GM19397 (cell line): ENCODE data around the gene DERL2.

Experiments used
- ATAC-seq: cut with Tn5 transposase; IDR thresholded peaks from one replicate; pipeline ENCODE4 v1.9.1; 2021; ENCODE audit warnings: mild to moderate bottlenecking, moderate library complexity; ENCODE audit not compliant: unreplicated experiment

The DERL2 gene

DNA sequence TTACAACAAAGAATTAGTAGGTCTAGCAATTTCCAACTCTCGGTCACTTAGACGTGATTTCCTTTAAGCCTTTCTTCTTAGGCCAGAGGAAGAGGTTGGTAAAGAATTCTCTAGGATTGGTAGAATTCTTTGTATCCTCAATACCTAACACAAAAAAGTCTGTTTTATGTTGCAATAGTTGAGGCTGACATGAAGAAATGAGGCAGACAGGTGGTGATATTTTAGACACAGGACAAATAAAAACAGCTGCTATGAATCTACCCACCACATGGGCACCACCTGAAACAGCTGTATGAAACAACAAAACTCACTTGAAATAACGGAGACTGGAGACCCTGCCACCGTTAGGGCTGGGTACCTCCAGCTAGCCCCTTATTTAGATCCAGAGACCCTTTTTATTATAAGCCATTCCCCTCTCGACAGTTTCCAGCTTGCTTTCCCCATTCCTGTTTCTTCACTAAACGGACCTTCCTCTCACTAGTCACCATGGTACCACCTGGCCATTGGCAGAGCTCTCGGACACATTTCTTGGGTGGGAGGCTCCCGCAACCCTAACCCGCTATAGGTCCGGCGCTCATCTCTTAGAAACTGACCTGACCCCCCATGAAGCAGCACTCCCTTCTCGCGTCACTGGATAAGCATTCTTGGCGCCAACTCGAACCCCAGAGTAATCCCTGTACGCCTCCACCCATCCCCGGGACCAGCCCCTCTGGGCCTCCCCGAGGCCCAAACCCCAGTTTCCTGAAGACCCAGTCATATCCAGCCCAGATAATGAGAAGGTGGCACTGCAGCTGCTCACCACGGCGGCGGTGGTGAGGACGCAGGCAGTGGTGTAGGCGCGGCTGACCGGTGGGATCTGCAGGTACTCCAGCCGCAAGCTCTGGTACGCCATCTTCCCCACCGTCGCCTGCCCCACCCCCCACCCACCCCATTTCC, at the start of gene DERL2:
Gene DERL2 (minus strand): TSS at position 909 of the 936 bp plus-strand sequence. CDS start 17 bp downstream, at position 892.
- peak; percentile 18 for ATAC-seq

DNA sequence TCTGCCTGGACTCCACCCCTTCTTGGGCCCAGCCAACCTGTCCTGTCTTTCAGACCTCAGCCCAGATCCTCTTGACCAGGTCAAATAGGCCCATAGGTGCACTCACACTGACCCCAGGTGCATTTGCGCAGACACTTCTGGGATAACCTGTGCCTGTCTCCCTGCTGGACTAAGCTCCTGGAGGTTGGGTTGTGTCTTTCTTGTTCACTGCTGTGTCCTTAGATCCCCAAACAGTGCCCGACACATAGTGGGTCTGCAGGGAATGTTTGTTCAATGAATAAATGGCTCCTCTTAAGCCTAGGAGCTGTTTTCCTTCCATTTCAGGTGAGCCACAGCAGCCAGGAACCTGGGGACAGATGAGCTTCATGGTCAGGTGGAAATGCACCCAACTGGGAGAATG, 49.5 kb upstream of the DERL2 start:
- no peak for ATAC-seq

DNA sequence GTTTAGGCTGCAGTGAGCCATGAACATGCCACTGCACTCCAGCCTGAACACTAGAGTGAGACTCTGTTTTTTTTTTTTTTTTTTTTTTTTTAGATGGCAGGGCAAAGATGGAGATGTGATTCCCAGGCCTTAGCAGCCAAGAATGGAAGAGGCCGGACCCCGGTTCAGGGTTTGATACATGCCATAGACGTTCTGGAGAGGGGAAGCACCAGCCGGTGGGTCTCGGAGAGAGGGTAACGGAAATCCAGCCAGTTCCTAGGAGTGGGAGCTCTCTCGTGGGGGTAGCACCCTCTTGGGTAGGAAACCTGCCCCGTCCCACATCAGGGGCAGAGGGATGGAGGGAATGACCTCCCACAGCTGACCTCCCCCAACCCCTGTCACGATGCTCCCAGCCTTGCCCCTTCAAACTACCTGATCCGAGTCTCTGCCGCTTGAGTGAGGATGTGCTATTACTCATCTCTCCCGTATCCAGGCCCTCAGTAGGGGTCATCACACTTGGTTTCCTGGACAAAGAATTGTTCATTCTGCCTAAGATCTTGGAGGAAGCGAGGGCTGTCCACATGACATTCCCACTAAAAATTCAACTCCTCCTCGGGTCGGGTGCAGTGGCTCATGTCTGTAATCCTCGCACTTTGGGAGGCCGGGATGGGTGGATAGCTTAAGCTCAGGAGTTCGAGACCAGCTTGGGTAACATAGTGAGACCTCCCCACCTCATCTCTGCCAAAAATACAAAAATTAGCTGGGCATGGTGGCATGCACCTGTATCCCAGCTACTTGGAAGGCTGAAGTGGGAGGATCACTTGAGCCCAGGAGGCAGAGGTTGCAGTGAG, 47.7 kb upstream of the DERL2 start:
- no peak for ATAC-seq

DNA sequence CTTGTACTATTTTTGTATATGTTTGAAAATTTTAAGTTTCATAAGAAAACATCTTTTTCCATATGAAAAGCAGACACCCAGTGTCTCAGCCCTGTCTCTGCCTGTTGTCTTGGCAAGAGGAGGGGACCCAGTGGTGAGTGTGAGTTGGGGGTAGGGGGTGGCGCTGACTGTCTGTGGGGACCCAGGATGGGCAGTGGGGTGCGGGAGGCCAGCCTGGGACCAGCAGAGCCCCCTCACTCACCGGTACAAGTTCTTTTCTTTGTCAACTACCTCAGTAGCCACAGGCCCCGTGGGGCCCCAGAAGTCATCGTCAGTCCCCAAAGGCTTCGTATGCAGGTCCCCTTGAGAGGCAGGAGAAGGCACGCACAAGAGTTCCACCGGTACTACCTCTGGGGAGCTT, 46.6 kb upstream of the DERL2 start:
- no peak for ATAC-seq

DNA sequence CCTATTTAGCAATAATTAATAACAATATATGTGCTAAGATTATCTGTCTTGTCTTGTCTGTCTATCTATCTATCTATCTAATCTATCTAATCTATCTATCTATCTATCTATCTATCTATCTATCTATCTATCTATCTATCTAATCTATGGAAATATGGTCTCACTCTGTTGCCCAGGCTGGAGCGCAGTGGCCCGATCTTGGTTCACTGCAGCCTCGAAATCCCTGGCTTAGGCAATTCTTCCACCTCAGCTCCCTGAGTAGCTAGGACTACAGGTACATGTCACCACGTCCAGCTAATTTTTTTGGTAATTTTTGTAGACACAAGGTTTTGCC, 45.1 kb upstream of the DERL2 start:
- no peak for ATAC-seq

DNA sequence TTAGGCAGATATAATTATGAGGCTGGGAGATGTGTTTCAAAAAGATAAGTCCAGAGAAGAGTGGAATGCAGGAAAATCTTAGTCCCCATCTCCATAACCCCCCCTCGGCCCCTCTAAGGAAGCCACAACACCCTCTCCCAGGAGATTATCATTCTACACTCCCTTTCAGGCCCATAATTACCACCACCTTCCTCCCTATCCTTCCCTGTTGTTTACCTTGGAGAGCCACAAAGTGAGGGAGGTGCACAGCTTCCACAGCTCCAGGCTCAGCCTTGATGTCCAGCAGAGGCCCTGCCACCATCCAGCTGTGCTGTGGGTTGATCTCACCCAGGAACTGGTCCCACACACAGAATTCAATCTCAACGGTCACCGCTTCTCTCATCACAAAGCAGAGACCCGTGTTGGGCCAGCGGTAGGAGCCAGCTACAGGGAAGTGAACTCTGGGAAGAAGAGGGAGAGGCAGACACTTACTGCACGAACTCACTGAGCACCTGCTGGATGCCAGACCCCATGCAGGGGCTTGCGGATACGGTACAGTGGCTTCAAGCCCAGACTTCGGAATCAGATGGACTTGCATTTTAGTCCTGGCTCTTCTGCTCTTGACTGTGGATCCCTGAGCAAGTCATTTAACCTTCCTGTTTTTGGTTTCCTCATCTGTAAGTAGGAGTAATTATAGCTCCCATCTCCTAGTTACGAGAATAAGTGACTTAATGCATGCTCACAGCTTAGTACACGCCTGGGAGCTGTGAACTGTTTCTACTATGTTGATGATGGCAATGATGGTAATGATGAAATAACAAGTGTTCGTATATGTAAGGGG, 44.5 kb upstream of the DERL2 start:
- no peak for ATAC-seq

DNA sequence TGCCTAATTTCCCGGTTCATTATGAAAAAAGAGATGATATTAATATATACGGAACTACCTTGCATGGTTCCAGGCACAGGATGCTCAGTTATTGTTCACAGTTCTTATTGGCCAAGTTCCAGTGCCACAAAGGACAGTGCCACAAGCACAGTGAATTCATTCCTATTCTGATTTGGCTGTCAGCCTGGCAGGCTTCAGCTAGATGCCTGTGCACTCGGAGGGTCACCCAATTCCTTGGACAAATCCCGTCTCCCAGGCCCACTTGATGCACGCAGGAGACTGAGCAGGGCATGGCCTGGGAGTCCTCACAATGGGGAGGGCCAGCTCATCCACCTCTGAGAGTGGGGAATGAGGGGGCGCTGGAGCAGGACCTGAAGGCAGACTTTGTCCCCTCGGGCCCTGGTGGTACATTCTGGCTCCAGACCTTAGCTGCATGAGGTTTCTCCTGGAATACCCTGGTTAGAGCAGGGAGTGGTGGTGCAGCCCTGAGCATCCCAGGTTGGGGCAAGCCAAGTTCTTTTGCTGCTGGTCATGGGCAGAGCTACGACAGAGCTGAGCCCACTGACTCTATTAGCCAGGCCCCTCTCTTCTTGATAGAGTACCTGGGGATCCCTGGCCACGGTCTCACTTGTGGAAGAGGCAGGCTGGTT, 41.7 kb upstream of the DERL2 start:
- ATAC-seq, result no peak

DNA sequence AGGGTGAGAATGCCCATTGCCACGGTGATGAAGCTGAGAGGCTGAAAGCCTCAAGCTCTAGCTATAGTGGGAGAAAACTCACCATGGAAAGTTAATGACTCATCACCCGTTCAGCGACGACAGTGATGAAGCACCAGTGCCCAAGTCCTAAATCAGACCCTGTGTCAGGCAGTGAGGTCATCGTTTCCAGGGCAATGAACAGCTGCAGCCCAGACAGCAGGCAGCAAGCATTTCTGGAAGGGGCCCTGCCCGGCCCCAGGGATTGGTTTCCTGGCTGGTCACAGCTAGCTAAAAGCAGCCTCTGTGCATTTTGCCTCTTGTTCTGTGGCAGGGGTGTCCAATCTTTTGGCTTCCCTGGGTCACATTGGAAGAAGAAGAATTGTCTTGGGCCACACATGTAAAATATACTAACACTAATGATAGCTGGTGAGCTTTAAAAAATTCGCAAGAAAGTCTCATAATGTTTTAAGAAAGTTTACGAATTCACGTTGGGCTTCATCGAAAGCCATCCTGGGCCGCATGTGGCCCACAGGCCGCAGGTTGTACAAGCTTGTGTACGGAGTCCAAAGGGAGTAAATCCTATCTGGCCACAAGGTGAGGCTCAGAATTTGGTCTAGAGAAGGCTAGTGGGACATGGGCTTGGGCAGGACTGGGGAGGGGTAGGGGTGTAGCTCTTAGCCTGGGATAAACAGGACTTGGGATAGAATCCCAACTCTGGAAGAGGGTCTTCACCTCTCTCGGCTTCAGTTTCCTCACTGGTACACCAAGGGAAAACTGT, 41.0 kb upstream of the DERL2 start:
- ATAC-seq, result no peak

DNA sequence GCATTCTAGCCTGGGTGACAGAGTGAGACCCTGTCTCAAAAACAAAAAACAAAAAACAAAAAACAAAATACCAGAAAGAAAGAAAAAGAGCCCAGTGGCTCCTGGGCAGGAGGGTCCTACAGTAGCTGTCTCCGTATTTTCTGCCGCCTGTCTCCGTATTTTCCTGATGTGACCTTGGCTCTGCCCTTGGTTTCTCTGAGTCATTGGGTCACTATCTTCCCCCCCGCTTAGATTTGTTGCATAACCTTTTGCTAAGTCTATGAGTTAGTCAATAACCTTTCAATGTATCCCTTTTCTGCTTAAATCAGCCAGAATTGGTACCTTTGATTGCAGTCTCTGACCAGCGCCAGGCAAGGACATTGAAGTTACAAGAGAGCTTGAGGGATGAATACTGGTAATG, 37.3 kb upstream of the DERL2 start:
- ATAC-seq, result no peak

DNA sequence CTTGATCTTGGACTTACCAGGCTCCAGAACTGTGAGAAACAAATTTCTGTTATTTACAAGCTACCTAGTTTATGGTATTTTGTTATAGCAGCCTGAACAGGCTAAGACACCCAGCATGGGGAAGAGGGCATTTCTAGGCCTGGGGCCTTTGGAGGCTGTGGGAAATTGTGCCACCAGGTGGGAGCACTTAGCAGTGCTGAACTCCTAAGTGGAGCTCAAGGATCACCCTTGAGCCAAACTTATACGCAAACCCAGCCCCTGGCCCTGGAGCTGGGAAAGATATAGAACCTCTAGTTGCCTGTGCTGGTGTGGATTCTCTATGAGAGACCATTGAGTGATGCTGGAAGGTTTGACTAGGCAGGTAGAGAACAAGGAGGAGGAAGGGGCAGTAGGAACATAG, 36.5 kb upstream of the DERL2 start:
- ATAC-seq, result no peak

DNA sequence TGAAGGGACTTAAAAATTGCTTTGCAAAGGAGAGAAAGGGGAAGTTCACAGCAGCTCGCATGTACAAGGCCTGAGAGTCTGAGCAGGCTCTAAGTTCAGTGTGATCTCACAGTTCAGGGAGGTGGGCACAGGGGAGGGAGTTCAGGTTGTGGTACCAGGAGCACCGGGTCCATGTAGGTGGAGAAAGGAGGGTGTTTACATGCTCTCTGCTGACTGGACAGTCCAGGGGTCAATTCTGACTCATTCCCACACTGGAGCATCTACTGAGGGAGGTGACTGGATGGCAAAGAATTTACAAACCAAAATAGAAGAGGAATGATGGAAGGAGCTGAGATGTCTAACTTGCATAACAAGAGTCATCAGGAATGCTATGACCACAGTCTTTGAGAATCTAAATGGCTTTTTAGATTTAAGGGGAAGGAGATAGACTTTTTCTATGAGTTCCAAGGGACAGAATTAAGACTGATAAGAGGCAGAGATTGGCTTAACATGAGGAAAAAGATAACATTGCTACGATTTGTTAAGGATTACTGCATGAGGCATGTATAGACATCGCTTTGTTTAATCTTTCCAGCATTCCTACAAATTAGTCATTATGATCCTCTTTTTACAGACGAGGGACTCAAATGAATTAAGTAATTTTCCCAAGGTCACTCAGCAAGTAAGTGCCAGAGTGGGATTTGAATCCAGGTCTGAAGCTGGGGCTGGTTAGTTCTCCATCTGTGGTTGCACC, 30.2 kb upstream of the DERL2 start:
- ATAC-seq, result no peak

DNA sequence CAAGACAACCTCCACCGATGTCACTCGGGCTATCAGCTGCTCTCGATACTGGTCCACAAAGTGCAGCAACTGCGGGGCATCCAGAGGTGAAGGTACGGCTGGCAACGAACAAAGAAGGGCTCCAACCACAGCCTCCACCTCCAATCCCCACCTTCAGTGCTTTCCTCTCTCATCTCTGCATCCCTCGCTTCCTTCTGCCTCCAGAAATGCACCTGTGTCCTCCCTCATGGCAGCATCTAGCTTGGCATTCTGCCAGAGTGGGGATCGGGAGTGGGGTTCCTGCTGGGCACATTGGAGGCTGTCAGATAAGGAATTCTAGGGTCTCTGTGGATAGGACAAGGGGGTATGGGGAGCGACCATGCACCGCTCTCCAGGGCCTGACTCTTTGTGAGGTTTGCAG, 29.0 kb upstream of the DERL2 start:
- no peak for ATAC-seq

DNA sequence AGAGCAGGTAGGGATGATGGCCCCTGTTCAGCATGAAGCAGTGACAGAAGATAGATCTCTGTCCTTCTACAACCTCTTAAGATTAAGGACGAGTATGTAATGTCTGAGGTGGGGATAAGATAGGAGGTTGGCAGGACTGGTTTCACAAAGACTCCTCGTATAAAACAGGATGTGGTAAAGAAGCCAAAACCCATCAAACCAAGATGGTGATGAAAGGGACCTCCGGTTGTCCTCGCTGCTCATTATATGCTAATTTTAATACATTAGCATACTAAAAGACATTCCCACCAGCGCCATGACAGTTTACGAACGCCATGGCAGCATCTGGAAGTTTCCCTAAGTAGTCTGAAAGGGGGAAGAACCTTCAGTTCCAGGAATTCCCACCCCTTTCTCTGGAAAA, 27.6 kb upstream of the DERL2 start:
- ATAC-seq, result no peak

DNA sequence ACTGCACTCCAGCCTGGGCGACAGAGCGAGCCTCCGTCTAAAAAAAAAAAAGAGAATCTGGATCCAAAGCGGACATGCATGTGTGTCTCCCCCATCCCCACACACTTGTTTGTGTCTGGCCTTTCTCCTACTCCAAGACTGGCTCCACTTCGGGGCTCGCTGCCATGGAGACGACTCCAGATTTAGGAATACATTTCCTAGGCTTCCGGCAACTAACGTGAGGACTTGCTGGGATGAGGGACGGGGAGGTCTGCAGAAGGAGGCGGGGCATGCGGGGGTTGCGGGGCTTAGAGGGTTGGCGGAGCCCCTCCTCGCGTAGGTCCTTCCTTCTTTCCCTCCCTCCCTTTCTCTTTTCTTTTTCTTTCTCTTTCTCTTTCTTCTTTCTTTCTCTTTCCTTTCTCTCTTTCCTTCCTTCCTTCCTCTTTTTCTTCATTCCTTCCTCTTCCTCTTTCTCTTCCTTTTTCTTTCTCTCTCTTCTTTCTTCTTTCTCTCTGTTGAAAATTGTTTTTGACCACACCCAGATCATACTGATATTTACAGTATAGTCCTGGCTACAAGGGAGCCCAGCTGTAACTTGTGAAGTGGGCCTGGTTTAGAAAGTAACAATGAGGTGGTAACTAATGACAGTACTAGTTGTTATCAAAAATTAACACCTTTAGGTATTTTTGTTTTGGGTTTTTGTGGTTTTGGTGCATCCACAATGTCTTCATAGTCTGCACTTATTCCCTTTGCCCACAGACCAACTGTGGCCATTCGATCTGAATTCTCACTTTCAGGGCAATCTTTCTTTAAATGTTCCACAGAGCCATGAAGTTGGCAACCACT, 25.6 kb upstream of the DERL2 start:
- no peak for ATAC-seq

DNA sequence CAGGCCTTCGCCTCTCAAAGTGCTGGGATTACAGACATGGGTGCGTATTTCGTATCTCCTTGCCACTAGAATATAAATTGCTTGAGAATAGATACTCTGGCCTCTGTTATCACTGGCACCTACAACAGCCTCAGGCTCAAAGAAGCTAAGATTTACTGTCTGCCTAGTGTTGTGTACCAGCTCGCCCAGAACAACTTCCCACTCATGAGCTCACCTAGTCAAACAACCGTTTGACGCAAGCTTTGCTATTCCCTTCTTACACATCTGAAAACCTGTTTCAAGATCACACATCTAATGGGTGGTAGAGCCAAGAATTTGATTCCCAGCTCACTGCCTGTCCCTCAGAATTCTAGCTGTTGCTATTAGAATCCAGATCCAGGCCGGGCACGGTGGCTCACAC, 24.8 kb upstream of the DERL2 start:
- ATAC-seq, result no peak

DNA sequence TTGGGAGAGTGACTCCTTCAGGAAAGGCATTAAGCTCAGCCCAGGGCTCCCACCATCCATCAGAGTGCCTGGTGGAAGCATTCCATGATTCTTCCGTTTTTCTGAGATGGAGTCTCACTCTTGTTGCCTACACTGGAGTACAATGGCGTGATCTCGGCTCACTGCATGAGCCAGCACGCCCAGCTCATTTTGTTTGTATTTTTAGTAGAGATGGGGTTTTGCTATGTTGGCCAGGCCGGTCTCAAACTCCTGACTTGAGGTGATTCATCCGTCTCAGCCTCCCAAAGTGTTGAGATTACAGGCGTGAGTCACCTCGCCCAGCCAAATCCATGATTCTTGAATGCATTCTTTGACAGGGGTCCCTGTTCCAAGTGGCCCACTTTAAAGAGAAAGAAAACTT, 23.5 kb upstream of the DERL2 start:
- ATAC-seq, result no peak

DNA sequence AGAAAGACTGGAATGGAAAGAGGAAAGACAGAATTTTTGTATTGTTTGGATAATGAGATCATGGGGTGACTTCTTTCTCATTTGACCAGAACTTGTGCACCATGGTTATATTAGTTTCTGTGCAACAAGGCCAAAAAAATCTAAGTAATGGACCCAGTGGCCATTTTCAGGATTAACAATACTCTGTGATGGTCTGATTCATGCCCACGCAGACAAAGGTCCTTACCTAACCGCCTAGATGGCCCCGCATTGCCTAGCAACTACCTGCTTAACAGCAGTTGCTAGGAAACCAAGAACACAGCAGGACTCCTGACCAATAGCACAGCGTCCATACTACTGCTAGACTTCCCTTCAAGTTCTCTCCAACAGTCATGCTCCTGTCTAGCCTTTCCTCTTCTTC, 22.8 kb upstream of the DERL2 start:
- no peak for ATAC-seq

DNA sequence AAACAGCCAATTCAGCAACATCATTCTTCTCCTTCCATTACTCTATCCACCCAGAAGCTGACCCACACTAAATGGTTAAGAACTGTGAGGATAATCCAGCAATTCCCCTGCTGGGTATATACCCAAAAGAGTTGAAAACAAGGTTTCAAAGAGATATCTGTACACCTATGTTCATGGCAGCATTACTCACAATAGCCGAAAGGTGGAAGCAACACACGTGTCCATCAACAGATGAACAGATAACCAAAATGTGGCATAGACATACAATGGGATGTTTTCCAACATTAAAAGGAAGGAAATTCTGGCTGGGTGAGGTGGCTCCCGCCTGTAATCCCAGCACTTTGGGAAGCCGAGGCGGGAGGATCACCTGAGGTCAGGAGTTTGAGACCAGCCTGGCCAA, 20.3 kb upstream of the DERL2 start:
- no peak for ATAC-seq
